ENCODE data around the gene TENT4B.

TENT4B gene

DNA sequence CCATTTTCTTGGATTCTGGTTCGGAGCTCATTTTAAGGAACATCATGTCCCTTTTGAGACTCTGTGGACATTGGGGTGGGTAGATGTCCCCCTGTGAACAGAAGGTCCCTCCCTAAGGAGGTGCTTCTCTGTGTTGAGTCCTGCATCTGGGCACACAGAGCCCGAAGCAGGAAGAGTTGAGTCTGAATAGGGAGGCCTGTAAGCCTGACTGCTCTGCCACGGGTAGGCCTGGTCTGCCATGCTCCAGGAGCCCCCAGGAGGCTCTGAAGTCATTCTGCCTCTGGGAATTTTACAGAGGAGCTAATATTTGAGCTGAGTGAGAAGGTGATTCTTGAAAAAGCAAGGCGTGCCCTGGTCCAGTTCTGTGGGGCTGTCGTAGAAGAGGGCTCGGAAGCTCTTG is 50.6 kb downstream of the TENT4B start:
- Histone ChIP-seq H3K4me1 (ENCODE audit: insufficient read depth, low read length, severe bottlenecking) (peaks cover 27% of the 10 kb centered on the region), H3K9me2 (ENCODE audit: low read depth, low read length) (no peaks in the 10 kb centered on the region), H3K4me2 (ENCODE audit: low read length) (no peak overlapping the region), H3K27ac (ENCODE audit: low read depth, low read length, poor library complexity, severe bottlenecking) (no peak overlapping the region), H3K9ac (ENCODE audit: low read length) (no peak overlapping the region), H3K27me3 (ENCODE audit: insufficient read depth, low read length) (no peaks in the 10 kb centered on the region), H4K20me1 (ENCODE audit: insufficient read depth, low read length) (no peaks in the 10 kb centered on the region), H3K79me2 (ENCODE audit: insufficient read depth, low read length) (0 out of 2 replicates have a peak, but pooled peaks cover 4% of the 10 kb centered on the region), H3K9me3 (ENCODE audit: low read length) (no peaks in the 10 kb centered on the region), H2AFZ (ENCODE audit: low read length) (no peak overlapping the region), H3K4me3 (ENCODE audit: low read depth, low read length, poor library complexity, severe bottlenecking) (no peak overlapping the region), H3K36me3 (ENCODE audit: insufficient read depth, low read length) (no peaks in the 10 kb centered on the region), H3F3A (ENCODE audit: insufficient read depth, low read length) (no peaks in the 10 kb centered on the region)
- no peak for TF ChIP-seq EZH2 (IDR thresholded peaks at IDR 0.05; ENCODE audit: borderline replicate concordance, low read length)
- TF ChIP-seq, protein P1, sequence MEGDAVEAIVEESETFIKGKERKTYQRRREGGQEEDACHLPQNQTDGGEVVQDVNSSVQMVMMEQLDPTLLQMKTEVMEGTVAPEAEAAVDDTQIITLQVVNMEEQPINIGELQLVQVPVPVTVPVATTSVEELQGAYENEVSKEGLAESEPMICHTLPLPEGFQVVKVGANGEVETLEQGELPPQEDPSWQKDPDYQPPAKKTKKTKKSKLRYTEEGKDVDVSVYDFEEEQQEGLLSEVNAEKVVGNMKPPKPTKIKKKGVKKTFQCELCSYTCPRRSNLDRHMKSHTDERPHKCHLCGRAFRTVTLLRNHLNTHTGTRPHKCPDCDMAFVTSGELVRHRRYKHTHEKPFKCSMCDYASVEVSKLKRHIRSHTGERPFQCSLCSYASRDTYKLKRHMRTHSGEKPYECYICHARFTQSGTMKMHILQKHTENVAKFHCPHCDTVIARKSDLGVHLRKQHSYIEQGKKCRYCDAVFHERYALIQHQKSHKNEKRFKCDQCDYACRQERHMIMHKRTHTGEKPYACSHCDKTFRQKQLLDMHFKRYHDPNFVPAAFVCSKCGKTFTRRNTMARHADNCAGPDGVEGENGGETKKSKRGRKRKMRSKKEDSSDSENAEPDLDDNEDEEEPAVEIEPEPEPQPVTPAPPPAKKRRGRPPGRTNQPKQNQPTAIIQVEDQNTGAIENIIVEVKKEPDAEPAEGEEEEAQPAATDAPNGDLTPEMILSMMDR (IDR thresholded peaks at IDR 0.05; ENCODE audit: low read length): no peak

DNA sequence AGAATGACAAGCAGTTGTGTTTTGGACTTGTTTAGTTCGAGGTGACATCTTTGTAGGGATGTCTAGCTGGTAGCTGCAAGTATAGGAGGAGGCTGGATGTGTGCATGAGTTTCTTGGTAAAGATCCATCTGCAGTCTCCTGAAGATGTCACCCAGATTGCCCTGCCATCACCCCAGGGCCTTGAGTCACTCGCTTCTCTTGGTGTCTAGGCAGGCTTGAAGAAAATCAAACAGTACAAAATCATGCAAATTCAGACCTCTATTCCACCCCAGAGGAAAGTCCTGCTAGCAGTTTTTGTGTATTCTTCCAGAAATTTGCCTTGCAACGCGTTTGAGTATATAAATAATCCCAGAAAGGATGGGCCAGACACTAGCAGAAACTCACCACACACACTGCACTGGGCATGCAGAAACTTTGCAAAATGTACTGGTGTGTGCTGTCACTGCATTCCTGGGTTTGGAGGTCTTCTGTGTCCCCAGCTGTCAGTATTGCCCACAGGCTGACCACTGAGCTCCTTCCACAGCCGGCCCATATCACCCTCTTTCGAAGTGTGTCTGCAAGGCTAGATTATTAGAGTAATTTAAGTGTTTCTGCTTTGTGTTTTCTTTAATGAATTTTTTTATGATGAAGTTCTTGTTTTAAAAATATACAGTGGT is 51.5 kb downstream of the TENT4B start:
- Histone ChIP-seq H3K4me2 (ENCODE audit: low read length) (no peak overlapping the region; the same call in 1 of the 2 replicates), H3K79me2 (ENCODE audit: insufficient read depth, low read length) (0 out of 2 replicates have a peak, but pooled peaks cover 4% of the 10 kb centered on the region)

DNA sequence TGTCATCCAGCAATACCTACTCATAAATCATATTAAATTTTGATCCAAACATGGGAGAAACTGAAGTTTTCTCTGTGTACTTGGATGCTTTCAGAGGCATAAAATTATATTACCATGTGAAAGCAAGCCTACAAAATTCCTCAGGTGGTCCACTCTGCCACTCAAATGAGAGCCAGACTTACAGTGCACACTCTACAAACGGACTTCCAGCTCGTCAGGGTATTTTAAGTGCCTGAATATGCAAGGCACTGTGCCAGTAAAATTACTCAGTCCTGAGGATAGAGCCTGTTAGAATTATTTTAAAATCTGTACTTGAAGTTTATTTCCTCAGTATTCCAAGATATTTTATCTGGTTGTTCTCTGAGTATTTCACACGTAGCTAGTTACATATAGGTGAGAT is 54.5 kb downstream of the TENT4B start:
- H3K9me3 ChIP-seq (ENCODE audit: low read length): no peaks in the 10 kb centered on the region
- peaks cover 10% of the 10 kb centered on the region; the same call in 1 of the 2 replicates for H3K36me3 ChIP-seq (ENCODE audit: insufficient read depth, low read length)
- 0 out of 2 replicates have a peak, but pooled peaks cover 4% of the 10 kb centered on the region for H3K79me2 ChIP-seq (ENCODE audit: insufficient read depth, low read length)
- H3K27ac ChIP-seq (ENCODE audit: low read depth, low read length, poor library complexity, severe bottlenecking): no peak overlapping the region
- H3K9ac ChIP-seq (ENCODE audit: low read length): no peak overlapping the region
- H3K27me3 ChIP-seq (ENCODE audit: insufficient read depth, low read length): no peaks in the 10 kb centered on the region
- no peak overlapping the region for H3K4me2 ChIP-seq (ENCODE audit: low read length)
- H3K9me2 ChIP-seq (ENCODE audit: low read depth, low read length): no peaks in the 10 kb centered on the region
- H2AFZ ChIP-seq (ENCODE audit: low read length): no peak overlapping the region
- H4K20me1 ChIP-seq (ENCODE audit: insufficient read depth, low read length): no peaks in the 10 kb centered on the region
- TF ChIP-seq EZH2 (IDR thresholded peaks at IDR 0.05; ENCODE audit: borderline replicate concordance, low read length): no peak
- TF ChIP-seq, protein P1 (IDR thresholded peaks at IDR 0.05; ENCODE audit: low read length): no peak
- peaks cover 41% of the 10 kb centered on the region for H3K4me1 ChIP-seq (ENCODE audit: insufficient read depth, low read length, severe bottlenecking)
- H3F3A ChIP-seq (ENCODE audit: insufficient read depth, low read length): no peaks in the 10 kb centered on the region
- no peak overlapping the region for H3K4me3 ChIP-seq (ENCODE audit: low read depth, low read length, poor library complexity, severe bottlenecking)

More for the DNA sequence above, 51.5 kb downstream of the TENT4B start:
- H3K27me3 ChIP-seq (ENCODE audit: insufficient read depth, low read length): no peaks in the 10 kb centered on the region
- no peaks in the 10 kb centered on the region for H3K36me3 ChIP-seq (ENCODE audit: insufficient read depth, low read length)
- no peak overlapping the region for H2AFZ ChIP-seq (ENCODE audit: low read length)
- no peak overlapping the region for H3K9ac ChIP-seq (ENCODE audit: low read length)
- no peaks in the 10 kb centered on the region for H3K9me3 ChIP-seq (ENCODE audit: low read length)
- no peak overlapping the region for H3K4me3 ChIP-seq (ENCODE audit: low read depth, low read length, poor library complexity, severe bottlenecking)
- H3K9me2 ChIP-seq (ENCODE audit: low read depth, low read length): no peaks in the 10 kb centered on the region
- no peaks in the 10 kb centered on the region for H4K20me1 ChIP-seq (ENCODE audit: insufficient read depth, low read length)
- H3F3A ChIP-seq (ENCODE audit: insufficient read depth, low read length): no peaks in the 10 kb centered on the region
- H3K4me1 ChIP-seq (ENCODE audit: insufficient read depth, low read length, severe bottlenecking): peaks cover 36% of the 10 kb centered on the region
- no peak for TF ChIP-seq EZH2 (IDR thresholded peaks at IDR 0.05; ENCODE audit: borderline replicate concordance, low read length)
- TF ChIP-seq, protein P1 (IDR thresholded peaks at IDR 0.05; ENCODE audit: low read length): no peak
- H3K27ac ChIP-seq (ENCODE audit: low read depth, low read length, poor library complexity, severe bottlenecking): no peak overlapping the region

Data from OCI-LY1 (cell line).